ENCODE data around the gene SAMD11.

SAMD11 gene

DNA sequence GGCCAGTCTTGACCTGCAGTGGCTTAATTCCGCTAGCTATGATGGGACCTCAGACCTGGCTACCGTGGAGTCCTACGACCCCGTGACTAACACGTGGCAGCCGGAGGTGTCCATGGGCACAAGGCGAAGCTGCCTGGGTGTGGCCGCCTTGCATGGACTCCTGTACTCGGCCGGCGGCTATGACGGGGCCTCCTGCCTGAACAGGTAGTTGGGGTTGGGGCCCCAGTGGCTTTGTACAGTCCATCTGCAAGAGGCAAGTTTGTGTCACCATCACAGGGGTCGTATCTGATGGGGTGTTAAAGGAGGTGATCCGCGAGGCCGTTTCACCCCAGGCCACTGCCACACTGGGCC, 39.6 kb downstream of the SAMD11 start:
- no peak for TF ChIP-seq GABPA (IDR thresholded peaks at IDR 0.05; ENCODE audit: low read depth)
- TF ChIP-seq, protein P1, sequence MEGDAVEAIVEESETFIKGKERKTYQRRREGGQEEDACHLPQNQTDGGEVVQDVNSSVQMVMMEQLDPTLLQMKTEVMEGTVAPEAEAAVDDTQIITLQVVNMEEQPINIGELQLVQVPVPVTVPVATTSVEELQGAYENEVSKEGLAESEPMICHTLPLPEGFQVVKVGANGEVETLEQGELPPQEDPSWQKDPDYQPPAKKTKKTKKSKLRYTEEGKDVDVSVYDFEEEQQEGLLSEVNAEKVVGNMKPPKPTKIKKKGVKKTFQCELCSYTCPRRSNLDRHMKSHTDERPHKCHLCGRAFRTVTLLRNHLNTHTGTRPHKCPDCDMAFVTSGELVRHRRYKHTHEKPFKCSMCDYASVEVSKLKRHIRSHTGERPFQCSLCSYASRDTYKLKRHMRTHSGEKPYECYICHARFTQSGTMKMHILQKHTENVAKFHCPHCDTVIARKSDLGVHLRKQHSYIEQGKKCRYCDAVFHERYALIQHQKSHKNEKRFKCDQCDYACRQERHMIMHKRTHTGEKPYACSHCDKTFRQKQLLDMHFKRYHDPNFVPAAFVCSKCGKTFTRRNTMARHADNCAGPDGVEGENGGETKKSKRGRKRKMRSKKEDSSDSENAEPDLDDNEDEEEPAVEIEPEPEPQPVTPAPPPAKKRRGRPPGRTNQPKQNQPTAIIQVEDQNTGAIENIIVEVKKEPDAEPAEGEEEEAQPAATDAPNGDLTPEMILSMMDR (IDR thresholded peaks at IDR 0.05; ENCODE audit: insufficient read depth, low read length) = no peak
- no peak for TF ChIP-seq SPI1 (IDR thresholded peaks at IDR 0.05; ENCODE audit: borderline replicate concordance, low read depth)
- no peak for TF ChIP-seq POLR2AphosphoS5 (IDR thresholded peaks at IDR 0.05; ENCODE audit: low read depth)
- TF ChIP-seq, protein P2, sequence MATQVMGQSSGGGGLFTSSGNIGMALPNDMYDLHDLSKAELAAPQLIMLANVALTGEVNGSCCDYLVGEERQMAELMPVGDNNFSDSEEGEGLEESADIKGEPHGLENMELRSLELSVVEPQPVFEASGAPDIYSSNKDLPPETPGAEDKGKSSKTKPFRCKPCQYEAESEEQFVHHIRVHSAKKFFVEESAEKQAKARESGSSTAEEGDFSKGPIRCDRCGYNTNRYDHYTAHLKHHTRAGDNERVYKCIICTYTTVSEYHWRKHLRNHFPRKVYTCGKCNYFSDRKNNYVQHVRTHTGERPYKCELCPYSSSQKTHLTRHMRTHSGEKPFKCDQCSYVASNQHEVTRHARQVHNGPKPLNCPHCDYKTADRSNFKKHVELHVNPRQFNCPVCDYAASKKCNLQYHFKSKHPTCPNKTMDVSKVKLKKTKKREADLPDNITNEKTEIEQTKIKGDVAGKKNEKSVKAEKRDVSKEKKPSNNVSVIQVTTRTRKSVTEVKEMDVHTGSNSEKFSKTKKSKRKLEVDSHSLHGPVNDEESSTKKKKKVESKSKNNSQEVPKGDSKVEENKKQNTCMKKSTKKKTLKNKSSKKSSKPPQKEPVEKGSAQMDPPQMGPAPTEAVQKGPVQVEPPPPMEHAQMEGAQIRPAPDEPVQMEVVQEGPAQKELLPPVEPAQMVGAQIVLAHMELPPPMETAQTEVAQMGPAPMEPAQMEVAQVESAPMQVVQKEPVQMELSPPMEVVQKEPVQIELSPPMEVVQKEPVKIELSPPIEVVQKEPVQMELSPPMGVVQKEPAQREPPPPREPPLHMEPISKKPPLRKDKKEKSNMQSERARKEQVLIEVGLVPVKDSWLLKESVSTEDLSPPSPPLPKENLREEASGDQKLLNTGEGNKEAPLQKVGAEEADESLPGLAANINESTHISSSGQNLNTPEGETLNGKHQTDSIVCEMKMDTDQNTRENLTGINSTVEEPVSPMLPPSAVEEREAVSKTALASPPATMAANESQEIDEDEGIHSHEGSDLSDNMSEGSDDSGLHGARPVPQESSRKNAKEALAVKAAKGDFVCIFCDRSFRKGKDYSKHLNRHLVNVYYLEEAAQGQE (IDR thresholded peaks at IDR 0.05; ENCODE audit: insufficient replicate concordance, low read depth) = no peak
- no peak for DNase-seq (ENCODE audit: low read depth in 1 of 2, low spot score in 1 of 2)
- Histone ChIP-seq H3K4me3 (replicated peaks; ENCODE audit: insufficient read depth, low read length) (no peak overlapping the region), H3K27me3 (ENCODE audit: insufficient read depth, poor library complexity, severe bottlenecking) (no peaks in the 10 kb centered on the region), H3K27ac (replicated peaks) (no peak overlapping the region)

DNA sequence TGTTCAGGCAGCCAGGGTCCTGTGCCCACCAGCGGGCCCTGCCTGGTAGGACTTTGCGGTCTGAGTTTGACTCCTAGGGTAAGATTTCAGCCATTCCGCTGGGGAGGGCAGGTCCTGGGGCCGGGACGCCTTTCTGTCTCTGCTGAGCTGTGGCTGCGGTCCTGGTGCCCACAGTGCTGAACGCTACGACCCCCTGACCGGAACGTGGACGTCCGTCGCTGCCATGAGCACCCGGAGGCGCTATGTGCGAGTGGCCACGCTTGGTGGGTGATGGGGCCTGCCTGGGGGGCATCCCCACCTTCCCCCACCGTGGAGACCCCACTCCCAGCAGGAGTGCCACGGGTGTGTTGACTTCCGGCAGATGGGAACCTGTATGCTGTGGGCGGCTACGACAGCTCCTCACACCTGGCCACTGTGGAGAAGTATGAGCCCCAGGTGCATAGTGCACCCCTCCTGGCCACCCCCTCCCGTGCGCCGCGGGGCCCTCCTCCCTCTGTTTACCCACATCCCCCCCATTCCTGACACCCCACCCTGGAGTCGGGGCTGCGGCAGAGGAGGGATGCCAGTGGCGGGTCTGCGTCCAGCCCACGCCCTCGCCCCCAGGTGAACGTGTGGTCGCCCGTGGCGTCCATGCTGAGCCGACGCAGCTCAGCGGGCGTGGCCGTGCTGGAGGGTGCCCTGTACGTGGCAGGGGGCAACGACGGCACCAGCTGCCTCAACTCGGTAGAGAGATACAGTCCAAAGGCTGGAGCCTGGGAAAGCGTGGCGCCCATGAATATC, 40.2 kb downstream of the SAMD11 start:
- H3K27ac ChIP-seq (replicated peaks) = no peak overlapping the region
- TF ChIP-seq POLR2AphosphoS5 (IDR thresholded peaks at IDR 0.05; ENCODE audit: low read depth) (no peak), GABPA (IDR thresholded peaks at IDR 0.05; ENCODE audit: low read depth) (no peak), SPI1 (IDR thresholded peaks at IDR 0.05; ENCODE audit: borderline replicate concordance, low read depth) (no peak)
- TF ChIP-seq, protein P2 (IDR thresholded peaks at IDR 0.05; ENCODE audit: insufficient replicate concordance, low read depth) = no peak
- TF ChIP-seq, protein P1 (IDR thresholded peaks at IDR 0.05; ENCODE audit: insufficient read depth, low read length) = no peak
- no peak overlapping the region for H3K4me3 ChIP-seq (replicated peaks; ENCODE audit: insufficient read depth, low read length)
- no peaks in the 10 kb centered on the region for H3K27me3 ChIP-seq (ENCODE audit: insufficient read depth, poor library complexity, severe bottlenecking)
- DNase-seq (ENCODE audit: low read depth in 1 of 2, low spot score in 1 of 2) = no peak

DNA sequence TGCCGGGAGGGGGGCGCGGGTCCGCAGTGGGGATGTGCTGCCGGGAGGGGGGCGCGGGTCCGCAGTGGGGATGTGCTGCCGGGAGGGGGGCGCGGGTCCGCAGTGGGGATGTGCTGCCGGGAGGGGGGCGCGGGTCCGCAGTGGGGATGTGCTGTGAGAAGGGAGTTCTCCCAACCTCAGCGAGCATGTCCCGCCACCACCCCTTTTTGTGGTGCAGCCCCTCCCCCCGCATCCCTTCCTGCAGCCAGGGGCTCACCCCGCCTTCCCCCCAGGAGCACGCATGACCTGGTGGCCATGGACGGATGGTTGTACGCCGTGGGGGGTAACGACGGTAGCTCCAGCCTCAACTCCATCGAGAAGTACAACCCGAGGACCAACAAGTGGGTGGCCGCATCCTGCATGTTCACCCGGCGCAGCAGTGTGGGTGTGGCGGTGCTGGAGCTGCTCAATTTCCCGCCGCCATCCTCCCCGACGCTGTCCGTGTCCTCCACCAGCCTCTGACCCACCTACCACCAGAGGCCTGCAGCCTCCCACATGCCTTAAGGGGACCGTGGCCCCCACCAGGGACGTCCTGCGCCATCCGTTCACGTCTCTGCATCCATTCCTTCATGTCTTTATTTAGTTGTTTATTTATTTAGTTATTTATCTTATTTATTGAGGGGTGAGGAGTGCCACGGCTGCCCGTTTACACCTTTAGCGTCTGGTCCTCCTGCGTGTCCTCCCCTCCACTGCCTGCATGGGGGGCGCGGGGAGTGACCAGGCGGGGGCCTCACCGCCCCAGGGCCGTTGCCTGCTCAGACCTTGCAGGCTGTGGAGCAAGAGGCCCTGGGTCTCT, 41.2 kb downstream of the SAMD11 start:
- TF ChIP-seq, protein P1 (IDR thresholded peaks at IDR 0.05; ENCODE audit: insufficient read depth, low read length) = no peak
- TF ChIP-seq GABPA (IDR thresholded peaks at IDR 0.05; ENCODE audit: low read depth) (no peak), SPI1 (IDR thresholded peaks at IDR 0.05; ENCODE audit: borderline replicate concordance, low read depth) (no peak)
- Histone ChIP-seq H3K27me3 (ENCODE audit: insufficient read depth, poor library complexity, severe bottlenecking) (no peaks in the 10 kb centered on the region), H3K27ac (replicated peaks) (no peak overlapping the region), H3K4me3 (replicated peaks; ENCODE audit: insufficient read depth, low read length) (no peak overlapping the region)
- no peak for DNase-seq (ENCODE audit: low read depth in 1 of 2, low spot score in 1 of 2)
